ENCODE measurements around the gene PSMC3.

PSMC3 gene

GRCh38 chr11:47434011-47434786, 8.0 kb upstream of the PSMC3 start:
- Histone ChIP-seq H3K36me3 (ENCODE audit: control insufficient read depth, insufficient read depth, low read length) (no peaks in the 10 kb centered on the region), H3K4me1 (ENCODE audit: control insufficient read depth, insufficient read depth, low read length) (no peaks in the 10 kb centered on the region), H3K4me3 (ENCODE audit: insufficient read depth, low read depth, low read length) (no peak overlapping the region), H3K9me3 (ENCODE audit: control insufficient read depth, low read length) (no peaks in the 10 kb centered on the region), H3K27me3 (ENCODE audit: control insufficient read depth, insufficient read depth, low read length, poor library complexity, severe bottlenecking) (no peaks in the 10 kb centered on the region), H3K27ac (ENCODE audit: insufficient read depth, low read depth, low read length, poor library complexity, severe bottlenecking) (no peak overlapping the region)
- 91 to 92% methylated on average over 6 to 7 of the region's 7 CpGs for WGBS, 2 experiments

GRCh38 chr11:47433157-47433556, 6.9 kb upstream of the PSMC3 start:
- Histone ChIP-seq H3K27ac (ENCODE audit: insufficient read depth, low read depth, low read length, poor library complexity, severe bottlenecking) (no peak overlapping the region), H3K9me3 (ENCODE audit: control insufficient read depth, low read length) (no peaks in the 10 kb centered on the region), H3K36me3 (ENCODE audit: control insufficient read depth, insufficient read depth, low read length) (no peaks in the 10 kb centered on the region), H3K4me3 (ENCODE audit: insufficient read depth, low read depth, low read length) (no peak overlapping the region), H3K27me3 (ENCODE audit: control insufficient read depth, insufficient read depth, low read length, poor library complexity, severe bottlenecking) (no peaks in the 10 kb centered on the region), H3K4me1 (ENCODE audit: control insufficient read depth, insufficient read depth, low read length) (no peaks in the 10 kb centered on the region)
- 84 to 87% methylated on average over 3 of the region's 3 CpGs for WGBS, 2 experiments

- no peaks in the 10 kb centered on the region for H3K27me3 ChIP-seq (ENCODE audit: control insufficient read depth, insufficient read depth, low read length, poor library complexity, severe bottlenecking)
- 93 to 94% methylated on average over 9 of the region's 9 CpGs for WGBS, 2 experiments
- H3K36me3 ChIP-seq (ENCODE audit: control insufficient read depth, insufficient read depth, low read length): no peaks in the 10 kb centered on the region
- H3K9me3 ChIP-seq (ENCODE audit: control insufficient read depth, low read length): no peaks in the 10 kb centered on the region
- H3K4me1 ChIP-seq (ENCODE audit: control insufficient read depth, insufficient read depth, low read length): no peaks in the 10 kb centered on the region
- no peak overlapping the region for H3K4me3 ChIP-seq (ENCODE audit: insufficient read depth, low read depth, low read length)
- H3K27ac ChIP-seq (ENCODE audit: insufficient read depth, low read depth, low read length, poor library complexity, severe bottlenecking): no peak overlapping the region
Observed at GRCh38 chr11:47431356-47432083, 5.3 kb upstream of the PSMC3 start.

- Histone ChIP-seq H3K9me3 (ENCODE audit: control insufficient read depth, low read length) (no peaks in the 10 kb centered on the region), H3K27ac (ENCODE audit: insufficient read depth, low read depth, low read length, poor library complexity, severe bottlenecking) (no peak overlapping the region), H3K4me3 (ENCODE audit: insufficient read depth, low read depth, low read length) (no peak overlapping the region), H3K27me3 (ENCODE audit: control insufficient read depth, insufficient read depth, low read length, poor library complexity, severe bottlenecking) (no peaks in the 10 kb centered on the region), H3K4me1 (ENCODE audit: control insufficient read depth, insufficient read depth, low read length) (no peaks in the 10 kb centered on the region), H3K36me3 (ENCODE audit: control insufficient read depth, insufficient read depth, low read length) (no peaks in the 10 kb centered on the region)
- 76 to 81% methylated on average over 5 of the region's 5 CpGs for WGBS, 2 experiments
Observed at GRCh38 chr11:47430524-47430923, 4.3 kb upstream of the PSMC3 start.

GRCh38 chr11:47425611-47426010, 628 bp downstream of the PSMC3 start:
- WGBS, 2 experiments: 2 to 3% methylated on average over 14 of the region's 14 CpGs
- Histone ChIP-seq H3K36me3 (ENCODE audit: control insufficient read depth, insufficient read depth, low read length) (peaks cover 21% of the 10 kb centered on the region), H3K9me3 (ENCODE audit: control insufficient read depth, low read length) (no peaks in the 10 kb centered on the region), H3K27me3 (ENCODE audit: control insufficient read depth, insufficient read depth, low read length, poor library complexity, severe bottlenecking) (no peaks in the 10 kb centered on the region), H3K4me1 (ENCODE audit: control insufficient read depth, insufficient read depth, low read length) (no peaks in the 10 kb centered on the region), H3K4me3 (ENCODE audit: insufficient read depth, low read depth, low read length) (peak overlapping the region; percentile 80), H3K27ac (ENCODE audit: insufficient read depth, low read depth, low read length, poor library complexity, severe bottlenecking) (peak overlapping the region; percentile 75)

- 93 to 95% methylated on average over 23 of the region's 23 CpGs for WGBS, 2 experiments
- Histone ChIP-seq H3K27me3 (ENCODE audit: control insufficient read depth, insufficient read depth, low read length, poor library complexity, severe bottlenecking) (no peaks in the 10 kb centered on the region), H3K4me3 (ENCODE audit: insufficient read depth, low read depth, low read length) (no peak overlapping the region), H3K27ac (ENCODE audit: insufficient read depth, low read depth, low read length, poor library complexity, severe bottlenecking) (no peak overlapping the region), H3K4me1 (ENCODE audit: control insufficient read depth, insufficient read depth, low read length) (no peaks in the 10 kb centered on the region), H3K36me3 (ENCODE audit: control insufficient read depth, insufficient read depth, low read length) (peaks cover 38% of the 10 kb centered on the region), H3K9me3 (ENCODE audit: control insufficient read depth, low read length) (no peaks in the 10 kb centered on the region)
Observed at GRCh38 chr11:47418454-47419259, 7.6 kb downstream of the PSMC3 start.

- Histone ChIP-seq H3K9me3 (ENCODE audit: control insufficient read depth, low read length) (no peaks in the 10 kb centered on the region), H3K4me3 (ENCODE audit: insufficient read depth, low read depth, low read length) (no peak overlapping the region), H3K27me3 (ENCODE audit: control insufficient read depth, insufficient read depth, low read length, poor library complexity, severe bottlenecking) (no peaks in the 10 kb centered on the region), H3K36me3 (ENCODE audit: control insufficient read depth, insufficient read depth, low read length) (peaks cover 36% of the 10 kb centered on the region), H3K4me1 (ENCODE audit: control insufficient read depth, insufficient read depth, low read length) (no peaks in the 10 kb centered on the region), H3K27ac (ENCODE audit: insufficient read depth, low read depth, low read length, poor library complexity, severe bottlenecking) (no peak overlapping the region)
- WGBS, 2 experiments: 95% methylated on average over 6 of the region's 6 CpGs
Observed at GRCh38 chr11:47417712-47418111, 8.5 kb downstream of the PSMC3 start.

- Histone ChIP-seq H3K27ac (ENCODE audit: insufficient read depth, low read depth, low read length, poor library complexity, severe bottlenecking) (no peak overlapping the region), H3K36me3 (ENCODE audit: control insufficient read depth, insufficient read depth, low read length) (peaks cover 25% of the 10 kb centered on the region), H3K9me3 (ENCODE audit: control insufficient read depth, low read length) (no peaks in the 10 kb centered on the region), H3K4me1 (ENCODE audit: control insufficient read depth, insufficient read depth, low read length) (no peaks in the 10 kb centered on the region), H3K27me3 (ENCODE audit: control insufficient read depth, insufficient read depth, low read length, poor library complexity, severe bottlenecking) (no peaks in the 10 kb centered on the region), H3K4me3 (ENCODE audit: insufficient read depth, low read depth, low read length) (no peak overlapping the region)
- 69 to 74% methylated on average over 10 to 13 of the region's 13 CpGs for WGBS, 2 experiments
Observed at GRCh38 chr11:47415949-47416472, 10.2 kb downstream of the PSMC3 start.

GRCh38 chr11:47415091-47415854, 11.0 kb downstream of the PSMC3 start:
- H3K4me3 ChIP-seq (ENCODE audit: insufficient read depth, low read depth, low read length): no peak overlapping the region
- H3K4me1 ChIP-seq (ENCODE audit: control insufficient read depth, insufficient read depth, low read length): no peaks in the 10 kb centered on the region
- no peak overlapping the region for H3K27ac ChIP-seq (ENCODE audit: insufficient read depth, low read depth, low read length, poor library complexity, severe bottlenecking)
- no peaks in the 10 kb centered on the region for H3K9me3 ChIP-seq (ENCODE audit: control insufficient read depth, low read length)
- 89 to 90% methylated on average over 31 of the region's 31 CpGs for WGBS, 2 experiments
- peaks cover 20% of the 10 kb centered on the region for H3K36me3 ChIP-seq (ENCODE audit: control insufficient read depth, insufficient read depth, low read length)
- no peaks in the 10 kb centered on the region for H3K27me3 ChIP-seq (ENCODE audit: control insufficient read depth, insufficient read depth, low read length, poor library complexity, severe bottlenecking)
